ENCODE data around the gene C9orf153. TPM values are rescaled to one million over a fixed set of nuclear protein-coding genes. Genes with fewer than 3 reads are reported as not detected.

C9orf153 gene
- total and polyA plus RNA-seq, 2 of the 4 experiments (the other 2 are of a cell fraction), result not detected

- H2AK5ac ChIP-seq (ENCODE audit: low read depth, low read length), result no peak overlapping the region
- no peak overlapping the region for H3K4me2 ChIP-seq (ENCODE audit: low read depth, low read length)
- H4K91ac ChIP-seq (ENCODE audit: insufficient read depth, low read depth, low read length), result no peak overlapping the region
- DNase-seq, result no peak
- dilution Hi-C loops (cut with HindIII; ENCODE audit: low sequenced_read_pairs, unreplicated experiment) (no loop called here), in situ Hi-C loops (cut with MboI; ENCODE audit: low sequenced_read_pairs) (no loop called here), intact Hi-C loops (cut with micrococcal nuclease) (loop anchor here (5.0 kb wide), 1 partner anchor 36 kb away; no protein-coding TSS in a partner anchor)
- 39% methylated on average over 3 of the region's 3 CpGs; no CpG with 5 or more reads in 1 of the 2 experiments for WGBS, 2 experiments (ENCODE audit: extremely low coverage in 2 of 2, insufficient read length in 1 of 2)
- peaks cover 5% of the 10 kb centered on the region for H3K36me3 ChIP-seq (ENCODE audit: control insufficient read depth, insufficient read depth, low read length)
- no peaks in the 10 kb centered on the region for H3K9me1 ChIP-seq (ENCODE audit: insufficient read depth, low read length)
- no peak overlapping the region for H3K14ac ChIP-seq (replicated peaks; ENCODE audit: low read depth, low read length)
- H3K18ac ChIP-seq (ENCODE audit: low read depth, low read length), result no peak overlapping the region
- H3K27me3 ChIP-seq (ENCODE audit: control insufficient read depth, insufficient read depth, low read length), result no peaks in the 10 kb centered on the region
- no peak overlapping the region for H4K8ac ChIP-seq (ENCODE audit: low read depth in 2 of 2, low read length in 2 of 2)
- no peaks in the 10 kb centered on the region for H3K9me3 ChIP-seq (ENCODE audit: control insufficient read depth, insufficient read depth, low read length)
- no peak overlapping the region for H3K23ac ChIP-seq (ENCODE audit: low read depth, low read length)
- POLR2A ChIA-PET (ENCODE audit: unreplicated experiment), result no interaction called here
- H3K9ac ChIP-seq (ENCODE audit: low read depth, low read length), result no peak overlapping the region
- peaks cover 5 to 9% of the 10 kb centered on the region in 2 experiments for H3K79me1 ChIP-seq (ENCODE audit: low read depth in 1 of 2, low read length in 2 of 2)
- H3K56ac ChIP-seq (ENCODE audit: extremely low read depth, insufficient read depth, low read length), result no peak overlapping the region
- H2AFZ ChIP-seq (replicated peaks; ENCODE audit: low read length, poor library complexity), result no peak overlapping the region
- no peak overlapping the region for H2BK15ac ChIP-seq (ENCODE audit: low read depth, low read length)
- no peak for ATAC-seq (ENCODE audit: low read depth)
- no peak for TF ChIP-seq MXI1 (IDR thresholded peaks at IDR 0.05; ENCODE audit: borderline replicate concordance, low read depth, low read length)
- H2AK9ac ChIP-seq (replicated peaks; ENCODE audit: low read depth, low read length, poor library complexity), result no peak overlapping the region
- H3K4ac ChIP-seq (ENCODE audit: low read depth, low read length), result no peak overlapping the region
- peaks cover 7% of the 10 kb centered on the region; the same call in 1 of the 2 replicates for H4K20me1 ChIP-seq (ENCODE audit: insufficient read depth, low read length)
- BruUV-seq (replicated peaks), result no TSS peak
- H3K4me3 ChIP-seq (ENCODE audit: insufficient read depth, low read depth, low read length), result no peak overlapping the region
- no peak overlapping the region for H3K27ac ChIP-seq (ENCODE audit: insufficient read depth, low read length)
- H2BK120ac ChIP-seq (ENCODE audit: low read depth, low read length), result no peak overlapping the region
- H3K4me1 ChIP-seq (ENCODE audit: control insufficient read depth, insufficient read depth, low read length), result peaks cover 2% of the 10 kb centered on the region
- CTCF ChIA-PET, result no interaction called here
- no peak overlapping the region; the same call in 1 of the 2 replicates for H4K5ac ChIP-seq (ENCODE audit: low read depth, low read length)
- no peak overlapping the region for H2BK20ac ChIP-seq (ENCODE audit: low read depth, low read length)
- no peak overlapping the region for H2BK5ac ChIP-seq (ENCODE audit: low read depth, low read length, poor library complexity, severe bottlenecking)
Measured at GRCh38 chr9:86286278-86286677, 26.8 kb upstream of the C9orf153 start.

All from IMR-90 (cell line).